GM18517 (cell line): ENCODE results near the gene SKOR1.

ENCODE experiments used
- ATAC-seq: cut with Tn5 transposase; IDR thresholded peaks from one replicate; pipeline ENCODE4 v1.9.1; 2021; ENCODE audit warnings: mild to moderate bottlenecking, moderate library complexity; ENCODE audit not compliant: unreplicated experiment

SKOR1 gene

GRCh38 chr15:67850336-67850735, 25.0 kb downstream of the SKOR1 start:
- ATAC-seq = no peak

- ATAC-seq = no peak
Observed at GRCh38 chr15:67850994-67851571, 25.8 kb downstream of the SKOR1 start.

GRCh38 chr15:67852418-67852817, 27.1 kb downstream of the SKOR1 start:
- no peak for ATAC-seq

GRCh38 chr15:67853454-67853853, 28.1 kb downstream of the SKOR1 start:
- ATAC-seq = no peak

- no peak for ATAC-seq
Observed at GRCh38 chr15:67854358-67854757, 29.0 kb downstream of the SKOR1 start.

- no peak for ATAC-seq
Observed at GRCh38 chr15:67855842-67856241, 30.5 kb downstream of the SKOR1 start.

- ATAC-seq = no peak
Observed at GRCh38 chr15:67857220-67857619, 31.9 kb downstream of the SKOR1 start.

- no peak for ATAC-seq
Observed at GRCh38 chr15:67859331-67859946, 34.1 kb downstream of the SKOR1 start.

GRCh38 chr15:67861983-67862382, 36.7 kb downstream of the SKOR1 start:
- ATAC-seq = no peak

- peak; percentile 14 for ATAC-seq
Observed at GRCh38 chr15:67862750-67863441, 37.6 kb downstream of the SKOR1 start.

GRCh38 chr15:67863442-67863987, 38.2 kb downstream of the SKOR1 start:
- ATAC-seq = peak; percentile 58

- ATAC-seq = no peak
Observed at GRCh38 chr15:67865331-67865730, 40.0 kb downstream of the SKOR1 start.

- no peak for ATAC-seq
Observed at GRCh38 chr15:67865766-67866165, 40.5 kb downstream of the SKOR1 start.

- no peak for ATAC-seq
Observed at GRCh38 chr15:67869701-67870100, 44.4 kb downstream of the SKOR1 start.

GRCh38 chr15:67870868-67871408, 45.6 kb downstream of the SKOR1 start:
- ATAC-seq = no peak

- ATAC-seq = no peak
Observed at GRCh38 chr15:67873777-67874176, 48.5 kb downstream of the SKOR1 start.

GRCh38 chr15:67878712-67879206, 53.5 kb downstream of the SKOR1 start:
- ATAC-seq = no peak

GRCh38 chr15:67879440-67880129, 54.3 kb downstream of the SKOR1 start:
- no peak for ATAC-seq

- no peak for ATAC-seq
Observed at GRCh38 chr15:67880651-67881182, 55.4 kb downstream of the SKOR1 start.

- no peak for ATAC-seq
Observed at GRCh38 chr15:67882487-67883233, 57.4 kb downstream of the SKOR1 start.
